C4-2B (cell line): Measurements from ENCODE around the gene SUGP1.

Experiments
- ZFX ChIP-seq: fragments of 450-650 bp; IDR thresholded peaks from 2 replicates; pipeline ENCODE4 v1.6.1; 2017
- TF ChIP-seq, protein P1 (sequence below): fragments of 450-650 bp; conservative IDR thresholded peaks from 2 replicates; pipeline ENCODE4 v1.5.1; 2017; ENCODE audit warnings: mild to moderate bottlenecking

DNA sequence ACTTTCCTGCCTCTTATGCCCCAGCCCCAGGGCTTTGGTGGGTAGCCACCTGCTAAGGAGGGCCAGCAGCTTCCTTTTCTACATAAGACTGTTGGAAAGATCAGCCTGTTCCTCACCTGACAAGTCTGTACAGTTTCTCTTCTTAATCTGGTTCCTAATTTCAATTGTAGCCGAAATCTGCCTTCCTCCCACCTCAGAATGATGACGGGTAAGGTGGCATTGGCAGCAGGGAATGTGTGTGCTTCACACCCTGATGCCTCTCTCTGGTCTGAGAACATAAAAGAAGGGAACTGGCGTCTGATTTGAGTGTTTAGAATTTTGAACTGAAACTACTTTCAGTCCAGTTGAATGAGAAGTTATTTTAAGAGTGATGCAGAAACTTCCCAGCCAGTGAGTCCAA is 16.3 kb upstream of the SUGP1 start:
- TF ChIP-seq, protein P1, sequence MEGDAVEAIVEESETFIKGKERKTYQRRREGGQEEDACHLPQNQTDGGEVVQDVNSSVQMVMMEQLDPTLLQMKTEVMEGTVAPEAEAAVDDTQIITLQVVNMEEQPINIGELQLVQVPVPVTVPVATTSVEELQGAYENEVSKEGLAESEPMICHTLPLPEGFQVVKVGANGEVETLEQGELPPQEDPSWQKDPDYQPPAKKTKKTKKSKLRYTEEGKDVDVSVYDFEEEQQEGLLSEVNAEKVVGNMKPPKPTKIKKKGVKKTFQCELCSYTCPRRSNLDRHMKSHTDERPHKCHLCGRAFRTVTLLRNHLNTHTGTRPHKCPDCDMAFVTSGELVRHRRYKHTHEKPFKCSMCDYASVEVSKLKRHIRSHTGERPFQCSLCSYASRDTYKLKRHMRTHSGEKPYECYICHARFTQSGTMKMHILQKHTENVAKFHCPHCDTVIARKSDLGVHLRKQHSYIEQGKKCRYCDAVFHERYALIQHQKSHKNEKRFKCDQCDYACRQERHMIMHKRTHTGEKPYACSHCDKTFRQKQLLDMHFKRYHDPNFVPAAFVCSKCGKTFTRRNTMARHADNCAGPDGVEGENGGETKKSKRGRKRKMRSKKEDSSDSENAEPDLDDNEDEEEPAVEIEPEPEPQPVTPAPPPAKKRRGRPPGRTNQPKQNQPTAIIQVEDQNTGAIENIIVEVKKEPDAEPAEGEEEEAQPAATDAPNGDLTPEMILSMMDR: no peak
- no peak for TF ChIP-seq ZFX
